ENCODE measurements around the gene CDK5R2.
A peak's percentile ranks its signal among the peaks of the same experiment; 100 is the strongest.

CDK5R2 gene

GRCh38 chr2:218992703-218993344 is 33.4 kb downstream of the CDK5R2 start:
- DNase-seq: no peak
- peak overlapping the region; percentile 33 to 52 for H3K4me3 ChIP-seq
- no peak overlapping the region for H3K27ac ChIP-seq

GRCh38 chr2:218993345-218994315 is 34.2 kb downstream of the CDK5R2 start, which contains the start of gene CRYBA2:
TSS of gene CRYBA2 (minus strand) at chr2:218993422. CDS start at chr2:218993176, 246 bp downstream.
- Histone ChIP-seq H3K9me3 (no peaks in the 10 kb centered on the region), H3K4me3 (peak within 1 kb of the TSS; percentile 33 to 52), H3K36me3 (no peaks in the 10 kb centered on the region), H3K27ac (no peak within 1 kb of the TSS), H3K27me3 (peaks cover 14 to 98% of the 10 kb centered on the region in 2 donors), H3K4me1 (peaks cover 0 to 35% (median 29%) of the 10 kb centered on the region in 4 donors)
- TF ChIP-seq CTCF (IDR thresholded peaks at IDR 0.05): no peak
- no peak for DNase-seq
- intact Hi-C loops (cut with DNase I; ENCODE audit: low total_unique reads): no loop called here

More at GRCh38 chr2:218992703-218993344, 33.4 kb downstream of the CDK5R2 start:
- TF ChIP-seq CTCF (IDR thresholded peaks at IDR 0.05): no peak
- no peaks in the 10 kb centered on the region for H3K36me3 ChIP-seq
- H3K9me3 ChIP-seq: no peaks in the 10 kb centered on the region
- peaks cover 14 to 100% of the 10 kb centered on the region in 2 donors for H3K27me3 ChIP-seq
- intact Hi-C loops (cut with DNase I; ENCODE audit: low total_unique reads): no loop called here
- H3K4me1 ChIP-seq: peaks cover 0 to 35% (median 29%) of the 10 kb centered on the region in 4 donors

GRCh38 chr2:218995561-218995960 is 36.1 kb downstream of the CDK5R2 start:
- peaks cover 0 to 35% (median 29%) of the 10 kb centered on the region in 4 donors for H3K4me1 ChIP-seq
- peaks cover 14 to 98% of the 10 kb centered on the region in 2 donors for H3K27me3 ChIP-seq
- intact Hi-C loops (cut with DNase I; ENCODE audit: low total_unique reads): no loop called here
- no peaks in the 10 kb centered on the region for H3K36me3 ChIP-seq
- H3K27ac ChIP-seq: no peak overlapping the region
- H3K4me3 ChIP-seq: no peak overlapping the region
- H3K9me3 ChIP-seq: no peaks in the 10 kb centered on the region
- no peak for TF ChIP-seq CTCF (IDR thresholded peaks at IDR 0.05)
- DNase-seq: no peak

- H3K27ac ChIP-seq: no peak overlapping the region
- no peaks in the 10 kb centered on the region for H3K36me3 ChIP-seq
- peaks cover 14 to 98% of the 10 kb centered on the region in 2 donors for H3K27me3 ChIP-seq
- peak; percentile 65 to 87 for DNase-seq
- no peaks in the 10 kb centered on the region for H3K9me3 ChIP-seq
- peak; percentile 81 to 90 for TF ChIP-seq CTCF (IDR thresholded peaks at IDR 0.05)
- H3K4me3 ChIP-seq: peak overlapping the region; percentile 8 to 39
- intact Hi-C loops (cut with DNase I; ENCODE audit: low total_unique reads): no loop called here
- peaks cover 0 to 37% (median 31%) of the 10 kb centered on the region in 4 donors for H3K4me1 ChIP-seq
Measured at GRCh38 chr2:218995972-218996711, 36.7 kb downstream of the CDK5R2 start.

GRCh38 chr2:218996937-218997336 is 37.5 kb downstream of the CDK5R2 start:
- peaks cover 21 to 98% of the 10 kb centered on the region in 2 donors for H3K27me3 ChIP-seq
- intact Hi-C loops (cut with DNase I; ENCODE audit: low total_unique reads): no loop called here
- H3K27ac ChIP-seq: no peak overlapping the region
- no peak for TF ChIP-seq CTCF (IDR thresholded peaks at IDR 0.05)
- no peaks in the 10 kb centered on the region for H3K9me3 ChIP-seq
- peaks cover 0 to 45% (median 39%) of the 10 kb centered on the region in 4 donors for H3K4me1 ChIP-seq
- no peak for DNase-seq
- H3K36me3 ChIP-seq: no peaks in the 10 kb centered on the region
- H3K4me3 ChIP-seq: no peak overlapping the region

All from tibial artery (tissue), 4 donors.